Stimulated activated CD4-positive, alpha-beta T cell treated with anti-CD3 and anti-CD28 coated beads, Interleukin-1b, Interleukin-23, amount 100 ng/mL, for 4 hours (primary cell): ENCODE results near the gene TJP2.
"Not testable (repeated sequence)": the region's sequence is repeated elsewhere in the genome, so short reads cannot be mapped to it uniquely, and the experiment has no call there.

Experiments used
- DNase-seq, 2 donors: peaks; one replicate each; pipeline ENCODE4 v3.0.0-alpha.2; 2020; ENCODE audit warnings: low read depth in 2 of 2

TJP2 gene

GRCh38 chr9:69292078-69292477 lies 118.0 kb downstream of the TJP2 start:
- no peak for DNase-seq

DNA sequence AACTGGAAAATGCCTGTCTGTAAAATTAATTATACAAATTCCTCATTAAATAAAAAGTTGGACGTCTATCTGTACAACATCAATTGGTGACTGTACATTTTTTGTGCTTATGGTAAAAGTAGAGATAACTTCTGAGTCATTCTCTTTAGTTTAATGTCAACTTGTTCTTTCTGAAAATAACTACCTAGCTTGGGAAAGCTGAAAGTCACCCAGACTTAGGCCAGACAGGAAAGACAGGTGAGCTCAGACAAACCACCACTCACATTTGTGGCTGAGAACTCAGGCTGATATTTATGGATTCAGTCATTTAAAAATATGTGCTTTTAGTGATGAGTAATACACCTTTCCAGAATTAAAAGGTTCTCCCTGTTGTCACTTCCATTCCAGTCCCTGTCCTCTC lies 119.1 kb downstream of the TJP2 start:
- DNase-seq: no peak

DNA sequence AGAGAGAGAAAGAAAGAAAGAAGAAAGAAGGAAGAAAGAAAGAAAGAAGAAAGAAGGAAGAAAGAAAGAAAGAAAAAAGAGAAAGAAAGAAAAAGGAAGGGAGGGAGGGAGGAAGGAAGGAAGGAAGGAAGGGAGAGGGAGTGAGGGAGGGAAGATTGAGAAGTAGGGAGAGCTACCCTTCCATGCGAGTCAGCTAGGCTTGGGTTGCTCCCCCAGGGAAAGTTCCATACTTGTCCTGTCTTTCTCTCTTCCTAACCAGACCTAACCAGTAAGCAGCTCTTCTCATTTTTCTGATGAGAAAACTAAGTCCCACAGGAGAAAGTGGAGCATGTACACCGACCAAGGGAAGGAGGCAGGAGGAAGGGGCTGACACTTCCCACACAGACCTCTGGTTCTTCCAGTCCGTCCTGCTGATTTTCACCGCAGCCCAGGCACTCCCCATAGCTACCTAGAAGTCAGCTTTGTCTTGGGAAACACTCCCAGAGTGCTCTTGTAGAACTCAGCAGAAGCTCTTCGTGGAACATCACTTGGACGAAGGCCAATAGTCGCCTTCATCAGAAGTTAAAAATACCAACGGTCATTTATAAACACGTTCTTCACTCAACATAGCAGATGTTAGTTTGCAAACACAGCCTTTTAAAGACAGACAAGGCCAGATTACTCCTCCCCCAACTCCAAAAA lies 121.9 kb downstream of the TJP2 start:
- DNase-seq: no peak

DNA sequence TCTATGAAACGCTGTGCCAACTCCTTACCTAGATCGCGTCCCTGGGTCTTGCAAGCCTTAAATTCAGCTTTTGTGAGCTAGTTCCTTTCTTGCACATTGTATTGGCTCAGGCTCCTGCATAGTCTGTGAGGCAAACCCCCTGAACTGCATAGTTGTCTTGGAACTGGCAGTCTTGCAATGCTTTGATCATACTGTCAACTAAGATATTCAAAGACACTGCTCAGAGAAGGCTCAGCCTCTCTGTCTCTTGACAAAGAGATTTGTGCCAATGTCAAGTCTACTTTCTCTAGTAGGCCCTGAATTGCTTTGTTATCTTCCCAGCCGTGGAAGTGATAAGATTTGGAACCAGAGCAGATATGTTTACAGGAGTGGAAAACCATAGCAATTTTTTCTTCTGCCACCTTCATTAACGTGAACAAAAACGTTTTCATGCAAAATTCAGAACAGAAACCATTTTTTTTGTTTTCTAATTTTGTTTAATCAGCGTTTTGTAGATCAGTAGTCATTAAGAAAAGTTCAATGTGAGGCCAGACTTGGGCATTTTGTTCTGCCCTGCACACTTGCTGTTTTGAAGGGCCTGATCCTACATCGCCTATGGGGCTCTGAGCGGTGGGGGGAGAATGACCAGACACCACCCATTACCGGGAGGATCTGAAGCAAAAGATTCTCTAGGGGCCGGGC lies 123.4 kb downstream of the TJP2 start:
- no peak for DNase-seq

- DNase-seq: no peak
Observed at GRCh38 chr9:69299315-69299714, 125.2 kb downstream of the TJP2 start.

DNA sequence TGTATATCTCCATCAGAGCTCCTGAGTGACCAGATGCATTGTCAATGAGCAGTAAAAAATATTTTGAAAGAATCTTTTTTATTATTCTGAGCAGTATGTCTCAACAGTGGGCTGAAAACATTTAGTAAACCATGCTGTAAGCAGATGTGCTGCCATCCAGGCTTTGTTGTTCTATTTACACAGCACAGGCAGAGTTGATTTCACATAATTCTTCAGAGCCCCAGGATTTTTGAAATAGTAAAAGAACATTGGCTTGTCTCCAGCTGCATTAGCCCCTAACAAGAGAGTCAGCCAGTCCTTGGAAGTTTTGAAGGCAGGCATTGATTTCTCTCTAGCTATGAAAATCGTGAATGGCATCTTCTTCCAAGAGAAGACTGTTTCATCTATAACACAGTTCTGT lies 125.7 kb downstream of the TJP2 start:
- DNase-seq: no peak

DNA sequence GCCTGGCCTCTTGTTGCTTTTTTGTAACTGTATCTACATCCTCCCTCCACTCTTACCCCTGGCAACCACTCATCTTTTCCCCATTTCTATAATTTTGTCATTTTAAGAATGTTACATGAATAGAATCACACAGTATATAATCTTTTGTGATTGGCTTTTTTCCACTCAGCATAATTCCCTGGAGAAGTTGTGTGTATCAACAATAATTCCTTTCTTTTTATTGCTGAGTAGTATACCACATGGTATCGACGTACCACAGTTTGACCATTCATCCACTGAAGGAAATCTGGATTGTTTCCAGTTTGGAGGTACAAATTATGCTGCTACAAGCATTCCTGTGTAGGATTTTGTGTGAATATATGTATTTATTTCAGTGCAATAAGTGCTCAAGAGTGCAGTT lies 129.3 kb downstream of the TJP2 start:
- DNase-seq: no peak

GRCh38 chr9:69306895-69307445 lies 132.9 kb downstream of the TJP2 start:
- not testable (repeated sequence) for DNase-seq

DNA sequence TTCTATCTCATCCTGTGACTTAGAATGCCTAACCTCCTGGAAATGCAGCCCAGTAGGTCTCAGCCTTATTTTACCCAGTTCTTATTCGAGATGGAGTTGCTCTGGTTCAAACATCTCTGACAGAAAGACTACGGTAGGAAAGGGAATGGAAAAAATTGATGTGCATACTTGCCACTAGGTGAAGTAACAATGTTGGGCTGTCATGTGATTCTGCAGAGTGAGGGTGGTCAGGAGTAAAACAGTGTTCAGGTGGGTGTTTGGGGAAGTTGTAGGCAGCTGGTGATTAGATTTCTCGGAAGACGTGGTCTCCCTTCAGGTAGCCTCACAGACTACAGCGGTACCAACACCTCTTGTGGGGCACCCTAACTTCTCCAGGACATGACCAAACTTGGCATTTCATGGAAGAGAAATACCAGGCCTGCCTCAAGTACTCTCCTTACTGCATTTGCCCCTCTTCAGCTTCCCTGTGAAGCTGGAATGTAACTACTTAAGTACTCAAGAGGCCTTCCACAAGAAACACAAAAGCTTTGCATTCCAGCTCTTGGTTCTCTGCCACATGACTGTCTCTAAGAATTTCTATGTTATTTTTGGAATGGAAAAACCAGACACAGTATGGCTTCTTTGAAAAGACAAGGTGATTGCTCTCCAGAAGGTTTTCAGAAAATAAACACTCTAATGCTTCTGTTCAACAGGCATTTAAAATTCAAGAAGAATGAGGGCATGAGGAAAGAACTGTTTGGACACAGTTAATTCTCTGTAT lies 133.5 kb downstream of the TJP2 start:
- DNase-seq: no peak

DNA sequence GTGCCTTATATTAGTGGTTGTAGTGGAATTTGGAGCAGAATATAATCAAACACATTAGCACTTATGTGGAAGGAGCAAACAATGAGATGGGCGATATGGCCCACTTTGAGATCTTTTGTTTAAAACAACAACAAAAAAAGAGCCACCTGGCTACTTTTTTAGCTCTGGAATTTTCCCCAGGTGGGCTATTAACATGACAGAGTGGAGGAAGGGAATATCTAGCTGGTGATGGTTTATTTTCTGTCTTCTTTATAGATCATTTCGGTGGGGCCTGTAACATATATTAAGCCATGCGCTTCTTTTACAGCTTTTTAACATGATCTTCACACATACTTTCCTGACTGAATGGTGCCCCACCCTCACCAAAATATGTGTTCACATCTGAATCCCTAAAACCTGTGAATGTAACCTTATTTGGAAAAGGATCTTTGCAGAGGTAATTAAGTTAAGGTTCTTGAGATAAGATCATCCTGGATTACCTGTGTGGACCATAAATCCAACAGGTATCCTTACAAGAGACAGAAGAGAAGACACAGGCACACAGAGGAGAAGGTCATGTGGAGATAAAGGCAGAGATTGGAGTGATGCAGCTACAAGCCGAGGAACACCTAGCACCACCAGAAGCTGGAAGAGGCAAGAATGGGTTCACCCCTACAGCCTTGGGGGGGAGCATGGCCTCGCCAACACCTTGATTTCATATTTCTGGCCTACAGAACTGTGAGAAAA lies 134.3 kb downstream of the TJP2 start:
- DNase-seq: no peak

DNA sequence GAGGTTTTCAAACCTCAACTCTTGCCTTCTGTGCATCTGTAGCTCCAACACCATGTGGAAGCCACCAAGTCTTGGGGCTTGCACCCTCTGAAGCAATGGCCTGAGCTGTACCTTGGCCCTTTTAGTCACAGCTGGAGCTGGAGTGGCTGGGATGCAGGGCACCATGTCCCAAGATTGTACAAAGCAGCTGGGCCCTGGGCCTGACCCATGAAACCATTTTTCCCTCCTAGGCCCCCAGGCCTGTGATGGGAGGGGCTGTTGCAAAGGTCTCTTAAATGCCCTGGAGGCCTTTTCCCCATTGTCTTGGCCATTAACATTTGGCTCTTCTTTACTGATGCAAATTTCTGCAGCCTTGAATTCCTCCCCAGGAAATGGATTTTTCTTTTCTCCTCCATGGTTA lies 139.1 kb downstream of the TJP2 start:
- DNase-seq: no peak

- DNase-seq: no peak
Observed at GRCh38 chr9:69314547-69314946, 140.5 kb downstream of the TJP2 start.

DNA sequence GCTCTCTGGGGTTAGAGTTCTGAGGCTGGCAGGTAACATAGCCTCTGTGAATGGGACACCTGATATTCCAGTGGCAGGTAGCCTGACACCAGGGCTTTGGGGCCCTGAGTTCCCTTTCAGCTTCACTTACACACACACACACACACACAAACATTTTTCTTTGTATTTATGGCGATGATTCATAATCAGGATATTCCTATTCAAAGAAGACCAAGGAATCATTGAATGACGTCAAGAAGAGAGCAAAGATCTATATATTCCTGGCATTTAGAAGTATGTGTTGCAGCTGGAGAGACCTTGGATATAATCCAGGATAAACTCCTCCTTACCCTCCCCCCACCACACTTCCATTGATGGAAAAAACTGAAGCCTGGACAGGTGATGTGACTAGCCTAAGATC lies 143.0 kb downstream of the TJP2 start:
- DNase-seq: no peak

DNA sequence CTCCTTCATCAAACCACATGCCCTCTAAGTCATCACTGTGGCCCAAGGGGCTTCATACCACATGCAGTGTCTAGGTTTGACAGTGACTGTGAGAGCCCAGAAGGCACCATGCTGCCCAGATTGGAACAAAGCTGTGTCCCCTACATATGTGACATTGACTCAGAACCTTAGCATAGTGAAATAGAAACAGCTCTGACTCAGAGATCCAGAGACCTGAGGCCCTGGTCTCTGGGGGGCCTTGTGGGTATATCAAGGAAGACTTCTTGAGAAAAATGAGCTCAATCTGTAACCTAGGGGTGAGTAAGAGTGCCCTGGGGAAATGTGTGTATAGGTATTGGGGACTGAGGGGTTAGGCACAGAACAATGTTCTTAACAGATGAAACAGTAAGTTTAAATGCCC lies 143.8 kb downstream of the TJP2 start:
- DNase-seq: no peak

GRCh38 chr9:69319324-69320025 lies 145.4 kb downstream of the TJP2 start:
- no peak for DNase-seq

DNA sequence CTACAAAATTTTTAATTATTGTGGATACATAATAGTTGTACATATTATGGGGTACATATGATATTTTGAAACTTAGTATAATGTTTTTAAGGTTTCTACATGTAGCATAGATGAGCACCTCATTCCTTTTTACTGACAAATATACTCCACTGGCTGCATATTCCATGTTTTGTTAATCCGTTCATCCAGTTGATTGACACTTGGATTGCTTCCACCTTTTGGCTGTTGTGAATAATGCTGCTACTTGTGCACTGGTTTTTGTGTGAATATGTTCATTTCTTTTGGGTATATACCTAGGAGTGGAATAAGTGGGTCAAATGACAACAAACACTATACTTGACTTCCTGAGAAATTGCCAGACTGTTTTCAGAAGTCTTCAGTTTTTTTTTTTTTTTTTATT lies 148.2 kb downstream of the TJP2 start:
- no peak for DNase-seq

GRCh38 chr9:69323861-69324260 lies 149.8 kb downstream of the TJP2 start:
- no peak for DNase-seq
